Suprapubic skin (tissue), 3 donors: ENCODE data around the gene RYR3.

Source experiments
- EP300 ChIP-seq: sonication (generic); formaldehyde crosslinking; IDR thresholded peaks from one replicate; pipeline ENCODE4 v1.6.1; 2017; ENCODE audit warnings: antibody characterized with exemption
- POLR2A ChIP-seq, 2 donors: fragments of 450-650 bp; IDR thresholded peaks; one replicate each; pipeline ENCODE4 v1.6.1; 2017; ENCODE audit warnings: antibody characterized with exemption in 2 of 2, mild to moderate bottlenecking in 2 of 2, moderate library complexity in 2 of 2
- TF ChIP-seq, protein P1 (sequence below), 2 donors: fragments of 200-600 bp in 1 of 2; fragments of 450-650 bp in 1 of 2; sonication (generic) in 1 of 2; IDR thresholded peaks; one replicate each; pipeline ENCODE4 v1.5.1; 2016 to 2019; ENCODE audit warnings: antibody characterized with exemption in 2 of 2, mild to moderate bottlenecking in 1 of 2, moderate library complexity in 1 of 2

DNA sequence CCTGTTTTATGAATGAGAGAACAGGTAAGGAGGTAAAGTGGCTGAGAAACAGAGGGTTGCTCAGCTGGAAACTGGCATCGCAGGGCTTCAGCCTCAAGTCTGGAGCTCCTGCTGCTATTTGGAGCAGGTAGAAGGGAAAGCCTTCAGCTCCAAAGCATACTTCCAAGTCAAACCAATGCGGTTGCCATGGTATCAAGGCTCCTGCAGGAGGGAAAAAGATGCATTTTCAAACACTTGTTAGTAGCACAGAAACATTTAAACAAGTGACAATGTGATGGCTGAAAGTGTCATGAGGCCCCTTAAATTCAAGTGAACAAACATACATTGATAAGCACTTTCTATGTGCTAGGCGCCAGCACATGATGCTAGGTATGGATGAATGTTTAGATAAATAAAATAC is 60.4 kb downstream of the RYR3 start:
- TF ChIP-seq, protein P1, sequence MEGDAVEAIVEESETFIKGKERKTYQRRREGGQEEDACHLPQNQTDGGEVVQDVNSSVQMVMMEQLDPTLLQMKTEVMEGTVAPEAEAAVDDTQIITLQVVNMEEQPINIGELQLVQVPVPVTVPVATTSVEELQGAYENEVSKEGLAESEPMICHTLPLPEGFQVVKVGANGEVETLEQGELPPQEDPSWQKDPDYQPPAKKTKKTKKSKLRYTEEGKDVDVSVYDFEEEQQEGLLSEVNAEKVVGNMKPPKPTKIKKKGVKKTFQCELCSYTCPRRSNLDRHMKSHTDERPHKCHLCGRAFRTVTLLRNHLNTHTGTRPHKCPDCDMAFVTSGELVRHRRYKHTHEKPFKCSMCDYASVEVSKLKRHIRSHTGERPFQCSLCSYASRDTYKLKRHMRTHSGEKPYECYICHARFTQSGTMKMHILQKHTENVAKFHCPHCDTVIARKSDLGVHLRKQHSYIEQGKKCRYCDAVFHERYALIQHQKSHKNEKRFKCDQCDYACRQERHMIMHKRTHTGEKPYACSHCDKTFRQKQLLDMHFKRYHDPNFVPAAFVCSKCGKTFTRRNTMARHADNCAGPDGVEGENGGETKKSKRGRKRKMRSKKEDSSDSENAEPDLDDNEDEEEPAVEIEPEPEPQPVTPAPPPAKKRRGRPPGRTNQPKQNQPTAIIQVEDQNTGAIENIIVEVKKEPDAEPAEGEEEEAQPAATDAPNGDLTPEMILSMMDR (IDR thresholded peaks at IDR 0.05), result no peak
- no peak for TF ChIP-seq POLR2A (IDR thresholded peaks at IDR 0.05)
- TF ChIP-seq EP300, result no peak
